NCI-H1436 (cell line): Measurements from ENCODE around the gene DCDC2C.

ENCODE experiments used
- DNase-seq: peaks from one replicate; lab custom pipeline; 2025; lab: John Stamatoyannopoulos, UW

DCDC2C gene

GRCh38 chr2:3674066-3674845 is 29.1 kb upstream of the DCDC2C start:
- no peak for DNase-seq

GRCh38 chr2:3675687-3676086 is 27.7 kb upstream of the DCDC2C start:
- DNase-seq = no peak

GRCh38 chr2:3677436-3677835 is 25.9 kb upstream of the DCDC2C start:
- DNase-seq = no peak

- DNase-seq = no peak
Observed at GRCh38 chr2:3678212-3678611, 25.2 kb upstream of the DCDC2C start.

GRCh38 chr2:3679180-3679579 is 24.2 kb upstream of the DCDC2C start:
- DNase-seq = no peak

GRCh38 chr2:3679616-3680393 is 23.6 kb upstream of the DCDC2C start:
- DNase-seq = no peak

GRCh38 chr2:3680548-3681345 is 22.6 kb upstream of the DCDC2C start:
- no peak for DNase-seq

- no peak for DNase-seq
Observed at GRCh38 chr2:3681625-3682024, 21.8 kb upstream of the DCDC2C start.

GRCh38 chr2:3682811-3683210 is 20.6 kb upstream of the DCDC2C start:
- no peak for DNase-seq

- DNase-seq = no peak
Observed at GRCh38 chr2:3683748-3684454, 19.5 kb upstream of the DCDC2C start.

- no peak for DNase-seq
Observed at GRCh38 chr2:3689998-3690748, 13.2 kb upstream of the DCDC2C start.

GRCh38 chr2:3692375-3692774 is 11.0 kb upstream of the DCDC2C start:
- DNase-seq = peak; percentile 31

- no peak for DNase-seq
Observed at GRCh38 chr2:3696545-3696944, 6.8 kb upstream of the DCDC2C start.

GRCh38 chr2:3701071-3701470 is 2.3 kb upstream of the DCDC2C start:
- no peak for DNase-seq

- no peak for DNase-seq
Observed at GRCh38 chr2:3703757-3704355, 481 bp downstream of the DCDC2C start.

GRCh38 chr2:3704692-3705091 is 1.3 kb downstream of the DCDC2C start:
- no peak for DNase-seq

- DNase-seq = no peak
Observed at GRCh38 chr2:3705782-3706181, 2.4 kb downstream of the DCDC2C start.

- no peak for DNase-seq
Observed at GRCh38 chr2:3706892-3707291, 3.5 kb downstream of the DCDC2C start.

GRCh38 chr2:3708576-3708975 is 5.2 kb downstream of the DCDC2C start:
- DNase-seq = no peak

GRCh38 chr2:3709225-3709624 is 5.8 kb downstream of the DCDC2C start:
- DNase-seq = no peak

- DNase-seq = no peak
Observed at GRCh38 chr2:3712424-3712823, 9.0 kb downstream of the DCDC2C start.
